Neural cell (in vitro differentiated cells): Measurements from ENCODE around the gene GGT1. TPM values are rescaled to one million over a fixed set of nuclear protein-coding genes. Genes with fewer than 3 reads are reported as not detected.
A peak's percentile ranks its signal among the peaks of the same experiment; 100 is the strongest.

ENCODE experiments used
- H2AFZ ChIP-seq: fragments of 200-600, 300-800 bp; sonication (generic), shearing (Covaris generic); 2 replicates; pipeline ENCODE4 v1.6.0; 2014; ENCODE audit warnings: low read depth, mild to moderate bottlenecking, antibody characterized with exemption, low read length, moderate library complexity
- H3F3A ChIP-seq: fragments of 200-600 bp; shearing (Covaris generic); 2 replicates; pipeline ENCODE4 v1.6.1; 2016; ENCODE audit warnings: mild to moderate bottlenecking, moderate library complexity, mixed read lengths, antibody characterized with exemption, low read length; ENCODE audit not compliant: insufficient read depth, poor library complexity, severe bottlenecking
- H3K27ac ChIP-seq: fragments of 200-600, 300-800 bp; sonication (generic), shearing (Covaris generic); 2 replicates; pipeline ENCODE4 v1.5.1; 2014; ENCODE audit warnings: mild to moderate bottlenecking, low read length, moderate library complexity
- H3K27me3 ChIP-seq: fragments of 300-800, 200-600 bp; sonication (generic), shearing (Covaris generic); 2 replicates; pipeline ENCODE4 v1.6.0; 2014; ENCODE audit warnings: mild to moderate bottlenecking, low read depth, low read length, moderate library complexity; ENCODE audit not compliant: insufficient read depth
- H3K36me3 ChIP-seq: fragments of 300-800, 200-600 bp; sonication (generic), shearing (Covaris generic); 2 replicates; pipeline ENCODE4 v1.5.1; 2014; ENCODE audit warnings: mild to moderate bottlenecking, antibody characterized with exemption, low read length, moderate library complexity; ENCODE audit not compliant: insufficient read depth
- H3K4me2 ChIP-seq: fragments of 300-800, 200-600 bp; sonication (generic), shearing (Covaris generic); 2 replicates; pipeline ENCODE4 v1.6.0; 2014; ENCODE audit warnings: mild to moderate bottlenecking, low read length
- H3K4me3 ChIP-seq: fragments of 300-800, 200-600 bp; sonication (generic), shearing (Covaris generic); 2 replicates; pipeline ENCODE4 v1.5.1; 2014; ENCODE audit warnings: mild to moderate bottlenecking, low read length, moderate library complexity
- H3K79me2 ChIP-seq: fragments of 200-600 bp; shearing (Covaris generic); replicated peaks from 2 replicates; pipeline ENCODE4 v1.6.0; 2014; ENCODE audit warnings: mild to moderate bottlenecking, low read length, moderate library complexity; ENCODE audit not compliant: insufficient read depth
- H3K9ac ChIP-seq: fragments of 300-800, 200-600 bp; sonication (generic), shearing (Covaris generic); 2 replicates; pipeline ENCODE4 v1.6.1; 2016; ENCODE audit warnings: mild to moderate bottlenecking, low read length, mixed read lengths
- H3K9me2 ChIP-seq: fragments of 200-600 bp; shearing (Covaris generic); 2 replicates; pipeline ENCODE4 v1.6.1; 2016; ENCODE audit warnings: mild to moderate bottlenecking, low read length, mixed read lengths; ENCODE audit not compliant: insufficient read depth
- H3K9me3 ChIP-seq: fragments of 200-600, 300-800 bp; sonication (generic), shearing (Covaris generic); 2 replicates; pipeline ENCODE4 v1.6.1; 2016; ENCODE audit warnings: mild to moderate bottlenecking, mixed run types, low read length, moderate library complexity, mixed read lengths
- H4K20me1 ChIP-seq: fragments of 200-600 bp; shearing (Covaris generic); 2 replicates; pipeline ENCODE4 v1.6.1; 2016; ENCODE audit warnings: mild to moderate bottlenecking, mixed run types; ENCODE audit not compliant: insufficient read depth
- EP300 ChIP-seq: fragments of 450-650 bp; conservative IDR thresholded peaks from 2 replicates; pipeline ENCODE4 v1.6.1; 2014; ENCODE audit warnings: antibody characterized with exemption, mild to moderate bottlenecking, moderate library complexity; ENCODE audit not compliant: poor library complexity, severe bottlenecking
- EZH2 ChIP-seq: fragments of 200-600, 300-800 bp; shearing (Covaris generic), sonication (generic); IDR thresholded peaks from 2 replicates; pipeline ENCODE4 v1.6.1; 2014; ENCODE audit warnings: antibody characterized with exemption, low read length, borderline replicate concordance, mild to moderate bottlenecking; ENCODE audit not compliant: insufficient read depth, poor library complexity, severe bottlenecking
- MXI1 ChIP-seq: fragments of 450-650 bp; conservative IDR thresholded peaks from 2 replicates; pipeline ENCODE4 v1.6.1; 2014; ENCODE audit warnings: antibody characterized with exemption, mild to moderate bottlenecking; ENCODE audit not compliant: poor library complexity, severe bottlenecking
- POLR2AphosphoS5 ChIP-seq: IDR thresholded peaks from 2 replicates; pipeline ENCODE4 v1.6.1; 2012
- RAD21 ChIP-seq: fragments of 450-650 bp; conservative IDR thresholded peaks from 2 replicates; pipeline ENCODE4 v1.6.1; 2014; ENCODE audit warnings: antibody characterized with exemption, mild to moderate bottlenecking, moderate library complexity
- REST ChIP-seq: IDR thresholded peaks from 2 replicates; pipeline ENCODE4 v1.6.1; 2012; ENCODE audit warnings: borderline replicate concordance
- SMC3 ChIP-seq: fragments of 450-650 bp; conservative IDR thresholded peaks from 2 replicates; pipeline ENCODE4 v1.6.1; 2014; ENCODE audit warnings: antibody characterized with exemption, mild to moderate bottlenecking, moderate library complexity; ENCODE audit not compliant: poor library complexity
- TAF1 ChIP-seq: IDR thresholded peaks from 2 replicates; pipeline ENCODE4 v1.6.1; 2012; ENCODE audit warnings: low read depth
- polyA plus RNA-seq: library from polyadenylated mRNA; depleted of rRNA; stranded (reverse); fragments of >200 nt; gene quantifications from 2 replicates; pipeline ENCODE4 v1.2.3, GENCODE V29; 2014
- TF ChIP-seq, protein P1 (sequence below): fragments of 450-650 bp; IDR thresholded peaks from 2 replicates; pipeline ENCODE4 v1.5.1; 2014; ENCODE audit warnings: antibody characterized with exemption, mild to moderate bottlenecking, moderate library complexity; ENCODE audit not compliant: poor library complexity, severe bottlenecking

GGT1 gene
- polyA plus RNA-seq, 1 donor from 2014 or later, result 6.4 TPM

GRCh38 chr22:24554313-24555164, 48.5 kb upstream of the GGT1 start, which contains the start of gene GUCD1 (continued):
- no peak for TF ChIP-seq EZH2

- Histone ChIP-seq H4K20me1 (no peaks in the 10 kb centered on the region), H3K9ac (peak within 1 kb of the TSS; percentile 87), H3K27me3 (no peaks in the 10 kb centered on the region), H3K9me2 (no peaks in the 10 kb centered on the region), H3K27ac (peak within 1 kb of the TSS; percentile 89), H3K79me2 (peaks cover 56% of the 10 kb centered on the region), H3F3A (no peaks in the 10 kb centered on the region), H3K36me3 (peaks cover 6% of the 10 kb centered on the region), H2AFZ (peak within 1 kb of the TSS; percentile 73), H3K9me3 (no peaks in the 10 kb centered on the region), H3K4me3 (peak within 1 kb of the TSS; percentile 76), H3K4me2 (peak within 1 kb of the TSS; percentile 90)
- TF ChIP-seq EP300 (peak; percentile 49), POLR2AphosphoS5 (peak; percentile 79), TAF1 (peak; percentile 97), MXI1 (peak; percentile 85), EZH2 (no peak), REST (peak; percentile 78), SMC3 (peak; percentile 50), RAD21 (peak; percentile 29)
- TF ChIP-seq, protein P1, sequence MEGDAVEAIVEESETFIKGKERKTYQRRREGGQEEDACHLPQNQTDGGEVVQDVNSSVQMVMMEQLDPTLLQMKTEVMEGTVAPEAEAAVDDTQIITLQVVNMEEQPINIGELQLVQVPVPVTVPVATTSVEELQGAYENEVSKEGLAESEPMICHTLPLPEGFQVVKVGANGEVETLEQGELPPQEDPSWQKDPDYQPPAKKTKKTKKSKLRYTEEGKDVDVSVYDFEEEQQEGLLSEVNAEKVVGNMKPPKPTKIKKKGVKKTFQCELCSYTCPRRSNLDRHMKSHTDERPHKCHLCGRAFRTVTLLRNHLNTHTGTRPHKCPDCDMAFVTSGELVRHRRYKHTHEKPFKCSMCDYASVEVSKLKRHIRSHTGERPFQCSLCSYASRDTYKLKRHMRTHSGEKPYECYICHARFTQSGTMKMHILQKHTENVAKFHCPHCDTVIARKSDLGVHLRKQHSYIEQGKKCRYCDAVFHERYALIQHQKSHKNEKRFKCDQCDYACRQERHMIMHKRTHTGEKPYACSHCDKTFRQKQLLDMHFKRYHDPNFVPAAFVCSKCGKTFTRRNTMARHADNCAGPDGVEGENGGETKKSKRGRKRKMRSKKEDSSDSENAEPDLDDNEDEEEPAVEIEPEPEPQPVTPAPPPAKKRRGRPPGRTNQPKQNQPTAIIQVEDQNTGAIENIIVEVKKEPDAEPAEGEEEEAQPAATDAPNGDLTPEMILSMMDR, result peak; percentile 43
Measured at GRCh38 chr22:24555165-24556039, 47.6 kb upstream of the GGT1 start, which contains the start of gene SNRPD3. TSS of gene SNRPD3 (plus strand) at chr22:24555999. CDS start at chr22:24557675, 1,676 bp downstream.
